PC-3 (cell line): ENCODE measurements around the gene LNP1. TPM values are rescaled to one million over a fixed set of nuclear protein-coding genes. Genes with fewer than 3 reads are reported as not detected.

Experiments used
- ATAC-seq: fragments of 200-7000 bp; cut with Tn5 transposase; 2 replicates; pipeline ENCODE4 v1.9.1; 2020; ENCODE audit warnings: mild to moderate bottlenecking, moderate library complexity
- BruUV-seq: library from RNA; stranded (reverse); fragments of 400-500 nt; replicated peaks from 2 replicates; lab custom pipeline; 2021; lab: Mats Ljungman, UMichigan
- CTCF ChIA-PET: fragments of 300-600 bp; sonication (Branson Sonifier 250); formaldehyde crosslinking; loops from one replicate; lab custom pipeline; 2022; ENCODE audit warnings: antibody characterized with exemption; lab: Charles Lee
- POLR2A ChIA-PET: fragments of 300-600 bp; sonication (Branson Sonifier 250); formaldehyde crosslinking; loops from one replicate; lab custom pipeline; 2022; ENCODE audit warnings: antibody characterized with exemption; ENCODE audit not compliant: unreplicated experiment; lab: Charles Lee
- DNase-seq: peaks from one replicate; pipeline ENCODE4 v3.0.0-alpha.2; 2015
- H2AFZ ChIP-seq: fragments of 300-600 bp; sonication (generic); 2 replicates; pipeline ENCODE4 v1.6.0; 2016; ENCODE audit warnings: antibody characterized with exemption, low read length
- H3F3A ChIP-seq: fragments of 300-600 bp; sonication (generic); one replicate; pipeline ENCODE4 v1.6.0; 2017; ENCODE audit warnings: antibody characterized with exemption, low read length, control low read depth, mild to moderate bottlenecking; ENCODE audit not compliant: unreplicated experiment
- H3K27ac ChIP-seq: fragments of 300-600 bp; sonication (generic); 2 replicates; pipeline ENCODE4 v1.5.1; 2016; ENCODE audit warnings: mild to moderate bottlenecking, low read length
- H3K27me3 ChIP-seq: fragments of 300-600 bp; sonication (generic); 2 replicates; pipeline ENCODE4 v1.6.1; 2016; ENCODE audit warnings: low read length, mixed read lengths
- H3K36me3 ChIP-seq: fragments of 300-600 bp; sonication (generic); 2 replicates; pipeline ENCODE4 v1.6.1; 2016; ENCODE audit warnings: low read depth, mixed run types, low read length, mixed read lengths
- H3K4me1 ChIP-seq: fragments of 300-600 bp; sonication (generic); 2 replicates; pipeline ENCODE4 v1.5.1; 2016; ENCODE audit warnings: low read length; ENCODE audit not compliant: insufficient read depth
- H3K4me2 ChIP-seq: fragments of 300-600 bp; sonication (generic); 2 replicates; pipeline ENCODE4 v1.6.0; 2016; ENCODE audit warnings: low read length
- H3K4me3 ChIP-seq: fragments of 300-600 bp; sonication (generic); 2 replicates; pipeline ENCODE4 v1.5.1; 2016; ENCODE audit warnings: mild to moderate bottlenecking, low read length, mixed read lengths
- H3K79me2 ChIP-seq: fragments of 300-600 bp; sonication (generic); 2 replicates; pipeline ENCODE4 v1.6.1; 2017; ENCODE audit warnings: low read length, mixed read lengths
- H3K9ac ChIP-seq: fragments of 300-600 bp; sonication (generic); 2 replicates; pipeline ENCODE4 v1.6.0; 2016; ENCODE audit warnings: mild to moderate bottlenecking, low read length
- H3K9me2 ChIP-seq: fragments of 300-600 bp; sonication (generic); replicated peaks from 2 replicates; pipeline ENCODE4 v1.6.1; 2016; ENCODE audit warnings: mixed run types, low read length, mixed read lengths
- H3K9me3 ChIP-seq: fragments of 300-600 bp; sonication (generic); 2 replicates; pipeline ENCODE4 v1.6.1; 2016; ENCODE audit warnings: low read length, mixed read lengths
- H4K20me1 ChIP-seq: fragments of 300-600 bp; sonication (generic); 2 replicates; pipeline ENCODE4 v1.6.1; 2016; ENCODE audit warnings: low read length, mixed read lengths
- CTCF ChIP-seq: fragments of 300-600 bp; sonication (generic); conservative IDR thresholded peaks from 2 replicates; pipeline ENCODE4 v1.5.1; 2017; ENCODE audit warnings: antibody characterized with exemption, low read depth, mild to moderate bottlenecking, low read length
- EZH2 ChIP-seq: fragments of 300-600 bp; sonication (generic); IDR thresholded peaks from one replicate; pipeline ENCODE4 v1.6.1; 2017; ENCODE audit warnings: antibody characterized with exemption, mild to moderate bottlenecking, low read length; ENCODE audit not compliant: unreplicated experiment
- EZH2phosphoT487 ChIP-seq: fragments of 300-600 bp; sonication (generic); IDR thresholded peaks from 2 replicates; pipeline ENCODE4 v1.6.1; 2018; ENCODE audit warnings: mild to moderate bottlenecking, antibody characterized with exemption, low read length, borderline replicate concordance
- intact Hi-C: fragments of 100-400 bp; cut with micrococcal nuclease; formaldehyde crosslinking; loops from 2 replicates; pipeline ENCODE4 v1.9.0; 2023
- total RNA-seq: library from RNA; depleted of rRNA; stranded (reverse); fragments of >200 nt; gene quantifications from 2 replicates; pipeline ENCODE4 v1.2.3, GENCODE V29; 2014

LNP1 gene
- total RNA-seq, 1 experiment from 2014 or later: 6.8 TPM

- DNase-seq (no peak), ATAC-seq (no peak)
- Histone ChIP-seq H3K4me1 (peaks cover 19% of the 10 kb centered on the region), H2AFZ (no peak overlapping the region), H3K27me3 (no peaks in the 10 kb centered on the region), H3K9me3 (no peaks in the 10 kb centered on the region), H3K36me3 (no peaks in the 10 kb centered on the region; the same call in 1 of the 2 replicates), H3K9ac (no peak overlapping the region), H3K27ac (no peak overlapping the region), H4K20me1 (peaks cover 51% of the 10 kb centered on the region), H3F3A (no peaks in the 10 kb centered on the region), H3K4me2 (0 out of 2 replicates have a peak overlapping the region, but pooled peaks have one; percentile 16), H3K79me2 (peaks cover 100% of the 10 kb centered on the region), H3K9me2 (no peaks in the 10 kb centered on the region), H3K4me3 (no peak overlapping the region)
- no TSS peak for BruUV-seq
- TF ChIP-seq EZH2phosphoT487 (no peak), EZH2 (no peak), CTCF (no peak)
- intact Hi-C loops: no loop called here
- ChIA-PET CTCF (no interaction called here), POLR2A (interaction anchor here (0.7 kb wide), 1 partner anchor 679 kb away, joined by 17 read pairs; no protein-coding TSS in a partner anchor)
Observed at GRCh38 chr3:100395679-100396431, 5.5 kb upstream of the LNP1 start.

- ATAC-seq: no peak
- intact Hi-C loops: no loop called here
Observed at GRCh38 chr3:100396967-100397366, 4.4 kb upstream of the LNP1 start.

More at GRCh38 chr3:100396967-100397366, 4.4 kb upstream of the LNP1 start:
- no TSS peak for BruUV-seq
- Histone ChIP-seq H4K20me1 (peaks cover 47% of the 10 kb centered on the region), H3K79me2 (peaks cover 95% of the 10 kb centered on the region), H3K4me3 (0 out of 2 replicates have a peak overlapping the region, but pooled peaks have one; percentile 4), H2AFZ (no peak overlapping the region), H3K4me2 (peak overlapping the region; percentile 16), H3K27me3 (no peaks in the 10 kb centered on the region), H3K27ac (no peak overlapping the region), H3K9me3 (no peaks in the 10 kb centered on the region), H3K9ac (no peak overlapping the region), H3K9me2 (no peaks in the 10 kb centered on the region), H3F3A (no peaks in the 10 kb centered on the region), H3K36me3 (no peaks in the 10 kb centered on the region; the same call in 1 of the 2 replicates), H3K4me1 (peaks cover 19% of the 10 kb centered on the region)
- CTCF ChIA-PET: no interaction called here
- DNase-seq: no peak
- POLR2A ChIA-PET: no interaction called here
- TF ChIP-seq CTCF (no peak), EZH2 (no peak), EZH2phosphoT487 (no peak)
